Vagina (tissue), 2 donors: Measurements from ENCODE around the gene MT1A.

ENCODE experiments used
- POLR2A ChIP-seq, 2 donors: fragments of 450-650 bp; IDR thresholded peaks; one replicate each; pipeline ENCODE4 v1.6.1; 2017; ENCODE audit warnings: antibody characterized with exemption in 2 of 2, mild to moderate bottlenecking in 2 of 2, moderate library complexity in 2 of 2
- POLR2AphosphoS5 ChIP-seq, 2 donors: sonication (generic); formaldehyde crosslinking; IDR thresholded peaks; one replicate each; pipeline ENCODE4 v1.9.0; 2017; ENCODE audit warnings: antibody characterized with exemption in 2 of 2, mild to moderate bottlenecking in 2 of 2, low read depth in 1 of 2; ENCODE audit not compliant: insufficient read depth in 1 of 2

DNA sequence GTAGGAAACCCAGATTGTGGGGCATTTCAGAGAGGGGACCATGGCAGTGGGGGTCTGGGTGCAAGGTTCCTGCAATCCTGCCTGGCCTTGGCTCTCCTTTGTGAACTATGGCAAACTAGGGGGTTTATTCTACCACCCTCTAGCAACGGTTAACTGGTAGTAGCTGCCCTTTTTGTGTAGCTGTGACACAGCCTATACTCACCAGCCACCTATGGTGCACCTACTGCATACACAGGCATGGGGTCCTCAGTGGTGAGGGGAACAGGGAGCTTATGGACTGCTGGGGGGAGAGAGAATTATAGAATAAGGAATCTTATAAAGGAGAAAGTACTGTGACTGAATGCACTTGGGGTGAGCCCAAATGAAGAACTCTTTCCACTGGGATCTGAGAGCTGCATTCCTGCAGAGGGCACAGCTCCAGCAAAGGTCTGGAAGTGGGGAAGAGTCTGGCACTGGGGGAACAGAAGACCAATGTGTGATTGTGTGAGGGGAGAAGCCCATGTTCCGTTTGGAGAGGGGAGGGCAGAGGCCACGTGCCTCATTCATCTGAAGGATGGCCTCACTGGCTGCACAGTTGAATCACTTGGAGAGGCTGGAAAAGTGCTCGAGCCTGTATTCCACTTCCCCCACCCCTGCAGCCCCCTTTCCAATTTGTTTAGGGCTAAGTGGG lies 45.9 kb downstream of the MT1A start:
- TF ChIP-seq POLR2AphosphoS5 (IDR thresholded peaks at IDR 0.05; ENCODE audit: insufficient read depth in 1 of 2, low read depth in 1 of 2) (no peak), POLR2A (IDR thresholded peaks at IDR 0.05) (no peak)
